Spinal cord (tissue), 10 donors: Measurements from ENCODE around the gene BNIP2. TPM values are rescaled to one million over a fixed set of nuclear protein-coding genes. Genes with fewer than 3 reads are reported as not detected.
A peak's percentile ranks its signal among the peaks of the same experiment; 100 is the strongest.

Experiments
- DNase-seq, 6 donors: peaks; one replicate each; pipeline versions ENCODE4 v3.0.0 to v3.0.0-alpha.2; 2013 to 2015; ENCODE audit warnings: low spot score in 6 of 6, low read depth in 4 of 6
- H3K27ac ChIP-seq: one replicate; pipeline ENCODE4 v1.5.1; 2013; ENCODE audit warnings: low read depth, low read length, control low read depth
- H3K27me3 ChIP-seq: one replicate; pipeline ENCODE4 v1.6.1; 2013; ENCODE audit warnings: low read length; ENCODE audit not compliant: control insufficient read depth, insufficient read depth
- H3K36me3 ChIP-seq: one replicate; pipeline ENCODE4 v1.6.1; 2013; ENCODE audit warnings: low read length; ENCODE audit not compliant: control insufficient read depth, insufficient read depth
- H3K4me1 ChIP-seq: one replicate; pipeline ENCODE4 v1.6.1; 2013; ENCODE audit warnings: low read length; ENCODE audit not compliant: control insufficient read depth, insufficient read depth
- H3K4me3 ChIP-seq: one replicate; pipeline ENCODE4 v1.5.1; 2013; ENCODE audit warnings: low read depth, low read length, control low read depth
- H3K9me3 ChIP-seq: one replicate; pipeline ENCODE4 v1.6.1; 2013; ENCODE audit warnings: low read length; ENCODE audit not compliant: control insufficient read depth, insufficient read depth
- WGBS: methylation state at CpG from one replicate; pipeline ENCODE4 v1.1.5; 2013; ENCODE audit warnings: missing lambda C conversion rate; ENCODE audit not compliant: insufficient coverage; 5-methylcytosine and 5-hydroxymethylcytosine counted together
- polyA plus RNA-seq, 2 donors: library from polyadenylated mRNA; unstranded; fragments of 120-200 nt; gene quantifications; one replicate each; pipeline ENCODE4 v1.2.1, GENCODE V29; 2013; ENCODE audit not compliant: insufficient read length in 2 of 2
- total RNA-seq, 2 donors: library from RNA; depleted of rRNA in 1 of 2; stranded (reverse); fragments of 120-200 nt in 1 of 2; fragments of >200 nt in 1 of 2; gene quantifications; one replicate each; pipeline versions ENCODE4 v1.2.3 to v1.2.4, GENCODE V29; 2013 to 2014
- donor health status: healthy.

BNIP2 gene
- total and polyA plus RNA-seq, 4 donors = 32.2 to 83.5 (median 55.4) TPM

DNA sequence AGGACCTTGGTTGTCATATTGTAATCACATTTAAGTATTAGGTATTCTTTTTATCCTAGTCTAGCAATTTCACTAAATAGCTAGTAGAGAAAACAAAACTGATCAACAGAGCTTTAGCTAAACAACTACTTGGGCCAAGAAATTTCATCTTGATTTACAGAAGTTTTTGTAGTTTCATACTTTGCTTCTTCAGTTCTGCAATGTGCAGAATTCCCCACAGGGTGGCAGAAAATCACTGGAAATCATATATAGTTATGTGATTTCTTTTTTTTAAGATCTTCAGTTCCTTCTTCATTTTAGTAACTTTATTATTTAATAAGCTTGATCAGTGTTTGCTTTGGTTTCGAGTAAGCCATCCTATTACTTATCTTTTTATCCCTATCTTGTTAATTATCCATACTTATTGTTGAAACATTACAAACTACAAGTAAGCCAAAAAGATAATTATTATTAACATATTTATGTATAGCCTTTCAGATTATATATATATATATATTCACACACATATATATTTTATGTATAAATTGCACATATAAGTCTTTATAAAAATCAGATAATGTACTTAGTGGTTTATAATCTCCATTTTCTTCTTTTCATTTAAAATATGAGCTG is 2.2 kb upstream of the BNIP2 start:
- peak in 5 of 6 donors; percentile 28 to 86 (median 57) for DNase-seq
- H3K27me3 ChIP-seq = no peaks in the 10 kb centered on the region

DNA sequence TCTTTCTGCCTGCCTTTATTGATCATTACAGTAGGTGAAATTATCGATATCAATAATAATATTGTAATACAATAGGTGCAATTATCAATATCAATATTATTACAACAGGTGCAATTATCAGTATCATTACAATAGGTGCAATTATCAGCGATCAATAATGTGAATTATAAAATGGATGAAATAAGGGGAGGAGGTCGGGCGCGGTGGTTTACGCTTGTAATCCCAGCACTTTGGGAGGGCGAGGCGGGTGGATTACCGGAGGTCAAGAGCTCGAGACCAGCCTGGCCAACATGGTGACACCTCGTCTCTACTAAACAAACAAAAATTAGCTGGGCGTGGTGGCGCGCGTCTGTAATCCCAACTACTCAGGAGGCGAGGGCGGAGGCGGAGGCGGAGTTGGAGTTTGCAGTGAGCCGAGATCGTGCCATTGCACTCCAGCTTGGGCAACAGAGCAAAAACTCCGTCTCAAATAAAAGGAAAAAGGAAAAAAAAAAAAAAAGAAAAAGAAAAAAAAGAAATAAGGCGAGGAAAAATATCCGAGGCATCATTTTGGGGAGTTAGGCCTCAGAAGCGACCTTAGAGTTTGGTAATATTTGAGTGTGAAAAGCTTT is 611 bp upstream of the BNIP2 start:
- peak in 4 of 6 donors; percentile 15 to 66 (median 36) for DNase-seq

More for the DNA sequence above, 2.2 kb upstream of the BNIP2 start:
- WGBS = no CpG with 5 or more reads among the region's 1 CpG
- H3K4me1 ChIP-seq = peaks cover 8% of the 10 kb centered on the region
- H3K4me3 ChIP-seq = no peak overlapping the region
- H3K9me3 ChIP-seq = no peaks in the 10 kb centered on the region
- H3K36me3 ChIP-seq = no peaks in the 10 kb centered on the region
- H3K27ac ChIP-seq = no peak overlapping the region

DNA sequence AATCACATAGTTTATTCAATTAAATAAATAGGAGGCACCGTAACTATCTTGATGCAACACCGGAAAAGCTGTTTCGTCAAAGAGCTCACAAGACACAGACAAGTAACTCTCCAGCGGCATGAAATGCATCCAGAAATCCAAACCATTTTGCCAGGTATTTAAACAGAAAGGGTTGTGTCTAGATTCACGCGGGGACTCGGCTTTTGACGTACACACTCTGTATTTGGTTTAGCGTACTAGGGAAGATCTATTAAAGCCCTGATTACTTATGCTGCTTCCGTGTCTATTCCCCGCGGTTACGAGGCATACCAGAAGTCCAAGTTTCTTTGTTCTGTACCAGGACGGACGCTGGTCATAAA is 718 bp downstream of the BNIP2 start:
- DNase-seq = peak in 2 of 6 donors; percentile 7 to 55
- H3K4me3 ChIP-seq = peak overlapping the region; percentile 95
- H3K9me3 ChIP-seq = no peaks in the 10 kb centered on the region
- H3K27ac ChIP-seq = peak overlapping the region; percentile 97
- peaks cover 3% of the 10 kb centered on the region for H3K36me3 ChIP-seq
- no peaks in the 10 kb centered on the region for H3K27me3 ChIP-seq
- WGBS = 0% methylated on average over 9 of the region's 15 CpGs
- H3K4me1 ChIP-seq = peaks cover 8% of the 10 kb centered on the region

More for the DNA sequence above, 611 bp upstream of the BNIP2 start:
- H3K27me3 ChIP-seq = no peaks in the 10 kb centered on the region
- 9% methylated on average over 12 of the region's 25 CpGs for WGBS
- H3K4me1 ChIP-seq = peaks cover 8% of the 10 kb centered on the region
- H3K4me3 ChIP-seq = peak overlapping the region; percentile 95
- no peaks in the 10 kb centered on the region for H3K9me3 ChIP-seq
- no peaks in the 10 kb centered on the region for H3K36me3 ChIP-seq
- peak overlapping the region; percentile 97 for H3K27ac ChIP-seq

DNA sequence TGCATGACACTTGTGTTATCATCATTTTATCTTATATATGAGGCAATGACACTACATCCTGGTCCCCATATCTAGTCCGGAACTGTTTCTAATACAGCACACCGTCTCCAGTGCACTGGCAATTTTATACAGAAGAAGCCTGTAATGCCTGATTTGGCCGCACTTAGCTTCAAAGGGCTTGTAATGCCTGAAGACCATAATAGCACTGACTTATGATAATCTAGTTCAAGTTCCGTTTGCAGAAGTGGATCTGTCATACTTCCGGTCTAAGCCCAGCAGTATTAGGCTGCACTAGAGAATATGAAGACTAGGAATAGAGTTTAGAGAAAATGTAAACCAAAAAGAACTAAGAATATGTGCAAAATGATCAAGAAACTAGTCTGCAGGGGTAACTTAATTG is 1.3 kb downstream of the BNIP2 start:
- no peak overlapping the region for H3K27ac ChIP-seq
- no peak for DNase-seq
- WGBS = 43% methylated on average over 5 of the region's 5 CpGs

DNA sequence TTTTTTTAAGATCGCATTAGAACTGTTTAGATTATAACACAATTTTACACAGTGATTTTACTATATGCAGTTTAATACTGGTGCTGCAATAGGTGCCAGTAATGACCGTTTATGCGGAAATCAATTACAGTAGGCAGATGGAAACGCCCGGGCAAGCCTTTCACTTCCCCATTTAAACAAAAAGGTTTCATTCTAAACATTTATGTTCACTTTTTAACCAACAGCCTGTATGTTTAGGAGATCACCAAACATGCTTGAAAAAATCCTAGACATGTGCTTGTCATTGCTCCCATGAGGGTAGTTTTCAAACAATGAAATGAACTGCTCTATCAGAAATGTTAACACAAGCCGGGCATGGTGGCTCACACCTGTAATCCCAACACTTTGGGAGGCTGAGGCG is 2.7 kb downstream of the BNIP2 start:
- Histone ChIP-seq H3K36me3 (peaks cover 11% of the 10 kb centered on the region), H3K27ac (no peak overlapping the region), H3K4me3 (no peak overlapping the region), H3K27me3 (no peaks in the 10 kb centered on the region), H3K9me3 (no peaks in the 10 kb centered on the region), H3K4me1 (peaks cover 8% of the 10 kb centered on the region)
- DNase-seq = no peak
- WGBS = no CpG with 5 or more reads among the region's 7 CpGs

More for the DNA sequence above, 1.3 kb downstream of the BNIP2 start:
- H3K4me3 ChIP-seq = peak overlapping the region; percentile 95
- H3K36me3 ChIP-seq = peaks cover 3% of the 10 kb centered on the region
- H3K4me1 ChIP-seq = peaks cover 8% of the 10 kb centered on the region
- H3K27me3 ChIP-seq = no peaks in the 10 kb centered on the region
- no peaks in the 10 kb centered on the region for H3K9me3 ChIP-seq

DNA sequence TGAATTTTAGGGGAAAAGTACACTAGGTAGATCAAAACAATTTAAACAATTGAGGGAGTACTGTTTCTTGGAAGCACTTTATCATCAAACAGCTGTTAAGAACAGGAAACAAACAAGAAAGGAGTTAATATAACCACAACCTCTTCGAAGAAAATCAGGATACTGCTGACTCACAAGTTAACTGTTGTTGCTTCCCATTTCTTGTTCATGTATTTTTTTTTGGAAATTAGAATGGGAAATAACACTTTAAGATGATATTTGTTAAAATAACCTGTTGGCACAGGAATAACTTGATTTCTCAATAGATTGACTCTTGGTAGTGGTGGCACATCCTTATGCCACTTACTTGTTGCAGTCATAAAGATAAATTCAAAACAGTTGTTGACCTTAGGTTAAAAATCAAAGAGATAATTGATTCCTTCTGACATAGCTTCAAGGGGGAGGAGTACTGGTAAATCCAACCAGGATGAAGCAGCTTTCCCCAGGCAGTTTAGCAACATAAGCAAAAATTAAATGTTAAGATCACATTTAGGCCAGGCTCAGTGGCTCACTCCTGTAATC is 3.3 kb downstream of the BNIP2 start:
- no peak overlapping the region for H3K27ac ChIP-seq
- H3K4me3 ChIP-seq = no peak overlapping the region
- DNase-seq = no peak
- no peaks in the 10 kb centered on the region for H3K9me3 ChIP-seq
- H3K27me3 ChIP-seq = no peaks in the 10 kb centered on the region
- WGBS = no CpG with 5 or more reads among the region's 1 CpG
- H3K36me3 ChIP-seq = peaks cover 15% of the 10 kb centered on the region
- peaks cover 8% of the 10 kb centered on the region for H3K4me1 ChIP-seq

DNA sequence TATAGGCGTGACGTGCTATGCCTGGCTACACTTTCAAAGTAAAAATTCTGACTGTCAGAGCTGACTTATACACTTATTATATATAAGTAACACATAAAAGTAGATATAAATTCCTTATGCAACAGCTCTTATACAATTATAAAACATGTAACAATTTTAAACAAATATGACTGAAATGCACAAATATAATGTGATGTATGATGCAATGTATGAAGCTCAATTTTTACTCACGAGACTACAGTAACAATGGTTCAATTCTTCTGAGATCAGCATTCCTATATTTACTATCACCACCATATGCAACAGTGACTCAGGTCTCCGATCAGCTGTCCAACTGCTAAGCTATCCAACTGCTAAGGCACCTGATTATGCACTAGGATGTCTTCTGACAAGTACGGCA is 8.2 kb downstream of the BNIP2 start:
- H3K4me3 ChIP-seq = no peak overlapping the region
- H3K9me3 ChIP-seq = no peaks in the 10 kb centered on the region
- peaks cover 33% of the 10 kb centered on the region for H3K36me3 ChIP-seq
- H3K27ac ChIP-seq = no peak overlapping the region
- no peaks in the 10 kb centered on the region for H3K27me3 ChIP-seq
- no peaks in the 10 kb centered on the region for H3K4me1 ChIP-seq
- WGBS = 90% methylated on average over 2 of the region's 5 CpGs
- DNase-seq = no peak

DNA sequence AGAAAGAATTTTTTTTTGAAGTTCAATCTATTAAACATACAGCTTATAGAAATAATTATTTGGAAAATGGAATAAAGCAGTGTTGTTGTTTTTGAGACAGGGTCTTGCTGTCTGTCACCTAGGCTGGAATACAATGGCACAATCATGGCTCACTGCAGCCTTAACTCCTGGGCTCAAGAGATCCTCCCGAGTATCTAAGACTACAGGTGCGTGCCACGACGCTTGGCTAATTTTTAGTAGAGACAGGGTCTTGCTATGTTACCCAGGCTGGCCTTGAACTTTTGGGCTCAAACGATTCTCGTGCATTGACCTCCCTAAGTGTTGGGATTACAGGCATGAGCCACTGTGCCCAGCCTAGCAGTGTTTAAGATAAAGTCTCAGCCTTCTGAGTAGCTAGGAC is 8.8 kb downstream of the BNIP2 start:
- 100% methylated on average over 6 of the region's 6 CpGs for WGBS

DNA sequence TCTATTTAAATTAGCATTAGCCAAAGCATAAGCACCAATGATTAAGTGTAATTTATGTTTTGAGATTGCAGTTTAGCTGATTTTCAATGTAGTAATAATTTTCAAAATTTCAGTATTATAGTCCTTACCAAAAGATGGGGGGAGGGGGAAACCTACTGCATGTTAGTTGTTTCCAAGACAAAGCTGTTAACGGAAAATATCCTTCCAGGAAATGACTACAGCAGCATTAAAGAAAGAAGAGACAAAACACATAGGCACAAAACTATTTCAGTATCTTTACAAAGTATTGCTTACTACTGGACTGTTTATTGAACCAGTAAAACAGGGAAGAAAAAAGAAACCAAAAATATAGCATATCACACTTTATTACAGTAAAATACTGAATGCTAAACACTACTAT is 10.5 kb downstream of the BNIP2 start:
- H3K36me3 ChIP-seq = peaks cover 43% of the 10 kb centered on the region

More for the DNA sequence above, 8.8 kb downstream of the BNIP2 start:
- no peak overlapping the region for H3K27ac ChIP-seq
- H3K9me3 ChIP-seq = no peaks in the 10 kb centered on the region
- no peak overlapping the region for H3K4me3 ChIP-seq
- H3K27me3 ChIP-seq = no peaks in the 10 kb centered on the region
- H3K4me1 ChIP-seq = no peaks in the 10 kb centered on the region
- DNase-seq = no peak
- peaks cover 34% of the 10 kb centered on the region for H3K36me3 ChIP-seq

DNA sequence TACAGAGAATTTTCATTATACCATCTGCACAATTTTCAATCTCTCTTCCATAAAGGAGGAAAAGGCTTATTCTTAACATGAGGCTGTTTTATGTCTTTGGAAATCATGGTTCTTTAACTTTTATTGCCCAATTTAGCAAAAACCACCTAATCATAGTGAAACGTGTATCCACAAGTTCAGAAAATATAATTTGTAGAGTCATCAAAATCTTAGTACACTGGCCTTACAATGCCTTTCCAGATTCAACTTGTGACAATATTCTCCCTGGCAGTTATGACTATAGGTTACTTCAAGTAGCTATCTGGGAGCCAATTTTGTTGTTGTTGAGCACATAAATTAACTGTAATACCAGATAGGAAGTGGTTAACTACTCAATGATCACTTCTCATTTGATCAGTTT is 10.9 kb downstream of the BNIP2 start:
- H3K27ac ChIP-seq = no peak overlapping the region
- peaks cover 45% of the 10 kb centered on the region for H3K36me3 ChIP-seq
- no peaks in the 10 kb centered on the region for H3K9me3 ChIP-seq
- H3K4me1 ChIP-seq = no peaks in the 10 kb centered on the region
- no CpG with 5 or more reads among the region's 1 CpG for WGBS
- DNase-seq = no peak
- H3K4me3 ChIP-seq = no peak overlapping the region
- no peaks in the 10 kb centered on the region for H3K27me3 ChIP-seq

More for the DNA sequence above, 10.5 kb downstream of the BNIP2 start:
- Histone ChIP-seq H3K27me3 (no peaks in the 10 kb centered on the region), H3K27ac (no peak overlapping the region), H3K9me3 (no peaks in the 10 kb centered on the region), H3K4me3 (no peak overlapping the region), H3K4me1 (no peaks in the 10 kb centered on the region)
- DNase-seq = no peak
- WGBS = no CpG with 5 or more reads among the region's 1 CpG
